ENCODE measurements around the gene DHRS3. TPM values are rescaled to one million over a fixed set of nuclear protein-coding genes. Genes with fewer than 3 reads are reported as not detected.

Gene DHRS3
- total and polyA plus RNA-seq, 2 donors (not counting 1 experiment from before 2014, with no cell fraction given), result 0.37 TPM

DNA sequence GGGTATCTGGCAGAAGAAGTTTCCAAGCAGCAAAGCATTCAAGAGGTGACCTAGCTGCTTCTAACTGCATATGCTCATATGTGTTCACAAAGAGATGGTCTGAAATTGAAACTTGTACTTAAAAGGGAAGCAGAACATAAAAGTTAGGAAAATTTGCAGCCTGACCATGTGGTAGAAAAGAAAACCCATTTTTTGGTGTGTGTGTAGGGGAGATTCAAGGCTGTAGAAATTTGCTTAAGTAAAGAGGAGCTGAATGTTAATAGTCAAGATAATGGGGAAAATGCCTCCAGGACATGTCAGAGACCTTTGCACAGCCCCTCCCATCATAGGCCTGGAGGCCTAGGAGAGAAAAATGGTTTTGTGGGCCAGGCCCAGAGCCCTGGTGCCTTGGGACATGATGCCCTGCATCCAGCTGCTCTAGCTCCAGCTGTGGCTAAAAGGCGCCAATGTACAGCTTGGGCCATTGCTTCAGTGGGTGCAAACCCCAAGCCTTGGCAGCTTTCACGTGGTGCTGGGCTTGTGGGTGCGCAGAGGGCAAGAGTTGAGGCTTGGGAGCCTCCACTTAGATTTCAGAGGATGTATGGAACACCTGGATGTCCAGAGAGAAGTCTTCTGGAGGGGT, 54.9 kb downstream of the DHRS3 start:
- H3K4me3 ChIP-seq (ENCODE audit: control extremely low read depth in 1 of 5, extremely low read depth in 1 of 5, insufficient read depth in 1 of 5, low read depth in 2 of 5, low read length in 4 of 5), result no peak overlapping the region
- ATAC-seq (ENCODE audit: low read depth) (no peak), DNase-seq (no peak)
- H3K36me3 ChIP-seq (replicated peaks in 1 of 2; ENCODE audit: control extremely low read depth in 1 of 2, control insufficient read depth in 1 of 2, extremely low read depth in 1 of 2, insufficient read depth in 2 of 2, low read length in 1 of 2), result no peaks in the 10 kb centered on the region
- peaks cover 2 to 47% (median 26%) of the 10 kb centered on the region in 3 donors for H3K9me3 ChIP-seq (ENCODE audit: control extremely low read depth in 1 of 3, control insufficient read depth in 2 of 3, insufficient read depth in 1 of 3, low read length in 2 of 3)
- H3K4me2 ChIP-seq (replicated peaks; ENCODE audit: low read depth, low read length, poor library complexity, severe bottlenecking), result no peak overlapping the region
- H3K9me3 Mint-ChIP-seq (ENCODE audit: insufficient read depth), result peaks cover 10% of the 10 kb centered on the region
- H3K9ac ChIP-seq (ENCODE audit: low read length), result no peak overlapping the region
- TF ChIP-seq, protein P1, sequence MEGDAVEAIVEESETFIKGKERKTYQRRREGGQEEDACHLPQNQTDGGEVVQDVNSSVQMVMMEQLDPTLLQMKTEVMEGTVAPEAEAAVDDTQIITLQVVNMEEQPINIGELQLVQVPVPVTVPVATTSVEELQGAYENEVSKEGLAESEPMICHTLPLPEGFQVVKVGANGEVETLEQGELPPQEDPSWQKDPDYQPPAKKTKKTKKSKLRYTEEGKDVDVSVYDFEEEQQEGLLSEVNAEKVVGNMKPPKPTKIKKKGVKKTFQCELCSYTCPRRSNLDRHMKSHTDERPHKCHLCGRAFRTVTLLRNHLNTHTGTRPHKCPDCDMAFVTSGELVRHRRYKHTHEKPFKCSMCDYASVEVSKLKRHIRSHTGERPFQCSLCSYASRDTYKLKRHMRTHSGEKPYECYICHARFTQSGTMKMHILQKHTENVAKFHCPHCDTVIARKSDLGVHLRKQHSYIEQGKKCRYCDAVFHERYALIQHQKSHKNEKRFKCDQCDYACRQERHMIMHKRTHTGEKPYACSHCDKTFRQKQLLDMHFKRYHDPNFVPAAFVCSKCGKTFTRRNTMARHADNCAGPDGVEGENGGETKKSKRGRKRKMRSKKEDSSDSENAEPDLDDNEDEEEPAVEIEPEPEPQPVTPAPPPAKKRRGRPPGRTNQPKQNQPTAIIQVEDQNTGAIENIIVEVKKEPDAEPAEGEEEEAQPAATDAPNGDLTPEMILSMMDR (IDR thresholded peaks at IDR 0.05), result no peak
- TF ChIP-seq EZH2 (IDR thresholded peaks at IDR 0.05; ENCODE audit: borderline replicate concordance, insufficient read depth, low read depth, low read length, poor library complexity, severe bottlenecking), result no peak
- H3K4me1 Mint-ChIP-seq, result no peaks in the 10 kb centered on the region
- H3K27me3 Mint-ChIP-seq, result peaks cover 6% of the 10 kb centered on the region
- no peaks in the 10 kb centered on the region for H4K20me1 ChIP-seq (ENCODE audit: control insufficient read depth, insufficient read depth, low read length, poor library complexity, severe bottlenecking)
- H3K79me2 ChIP-seq (ENCODE audit: control insufficient read depth, insufficient read depth, low read length), result no peaks in the 10 kb centered on the region
- no peak overlapping the region for H2AFZ ChIP-seq (ENCODE audit: insufficient read depth, low read depth, low read length, poor library complexity, severe bottlenecking)
- no peaks in the 10 kb centered on the region for H3K4me1 ChIP-seq (ENCODE audit: control insufficient read depth in 2 of 2, insufficient read depth in 2 of 2, low read length in 2 of 2)
- intact Hi-C loops (cut with micrococcal nuclease), result no loop called here
- 69% methylated on average over 3 of the region's 3 CpGs for WGBS (ENCODE audit: insufficient coverage)
- CTCF ChIA-PET, result no interaction called here
- no peak overlapping the region for H3K27ac Mint-ChIP-seq
- no peak overlapping the region for H3K27ac ChIP-seq (ENCODE audit: low read length in 2 of 2)
- no peaks in the 10 kb centered on the region for H3K27me3 ChIP-seq (replicated peaks in 1 of 4; ENCODE audit: control extremely low read depth in 1 of 4, control insufficient read depth in 3 of 4, insufficient read depth in 4 of 4, low read length in 3 of 4)
- POLR2A ChIA-PET, result no interaction called here
- no peak overlapping the region for H3K4me3 Mint-ChIP-seq

DNA sequence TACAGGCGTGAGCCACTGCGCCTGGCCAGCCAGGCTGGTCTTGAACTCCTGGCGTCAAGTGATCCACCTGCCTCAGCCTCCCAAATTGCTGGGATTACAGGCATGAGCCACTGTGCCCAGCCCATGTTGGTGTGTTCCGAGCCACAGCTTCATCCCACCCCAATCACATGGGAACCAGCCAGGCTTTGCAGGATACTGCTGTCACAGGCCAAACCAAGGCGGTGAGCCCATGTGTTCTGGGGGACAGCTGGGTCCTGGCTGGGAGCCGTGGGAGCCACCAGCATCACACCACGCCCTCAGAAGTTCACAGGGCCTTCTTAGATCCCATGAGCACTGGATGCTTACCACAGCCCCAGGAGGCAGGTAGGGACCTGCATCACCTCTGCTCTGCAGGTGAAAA, 56.9 kb downstream of the DHRS3 start:
- H3K27ac ChIP-seq (ENCODE audit: low read length in 2 of 2), result no peak overlapping the region
- no peaks in the 10 kb centered on the region for H3K27me3 ChIP-seq (replicated peaks in 1 of 4; ENCODE audit: control extremely low read depth in 1 of 4, control insufficient read depth in 3 of 4, insufficient read depth in 4 of 4, low read length in 3 of 4)
- Mint-ChIP-seq H3K27ac (no peak overlapping the region), H3K27me3 (peaks cover 6% of the 10 kb centered on the region), H3K4me1 (no peaks in the 10 kb centered on the region), H3K4me3 (no peak overlapping the region), H3K9me3 (ENCODE audit: insufficient read depth) (peaks cover 10% of the 10 kb centered on the region)
- WGBS (ENCODE audit: insufficient coverage), result 96% methylated on average over 7 of the region's 7 CpGs
- DNase-seq, result no peak
- TF ChIP-seq, protein P1 (IDR thresholded peaks at IDR 0.05), result no peak
- TF ChIP-seq EZH2 (IDR thresholded peaks at IDR 0.05; ENCODE audit: borderline replicate concordance, insufficient read depth, low read depth, low read length, poor library complexity, severe bottlenecking), result no peak
- CTCF ChIA-PET, result no interaction called here
- no peaks in the 10 kb centered on the region for H3K36me3 ChIP-seq (replicated peaks in 1 of 2; ENCODE audit: control extremely low read depth in 1 of 2, control insufficient read depth in 1 of 2, extremely low read depth in 1 of 2, insufficient read depth in 2 of 2, low read length in 1 of 2)
- no peak overlapping the region for H3K9ac ChIP-seq (ENCODE audit: low read length)
- H2AFZ ChIP-seq (ENCODE audit: insufficient read depth, low read depth, low read length, poor library complexity, severe bottlenecking), result no peak overlapping the region
- ATAC-seq (ENCODE audit: low read depth), result no peak
- H3K9me3 ChIP-seq (ENCODE audit: control extremely low read depth in 1 of 3, control insufficient read depth in 2 of 3, insufficient read depth in 1 of 3, low read length in 2 of 3), result peaks cover 2 to 47% (median 26%) of the 10 kb centered on the region in 3 donors
- POLR2A ChIA-PET, result no interaction called here
- no peaks in the 10 kb centered on the region for H3K79me2 ChIP-seq (ENCODE audit: control insufficient read depth, insufficient read depth, low read length)
- H3K4me2 ChIP-seq (replicated peaks; ENCODE audit: low read depth, low read length, poor library complexity, severe bottlenecking), result no peak overlapping the region
- H3K4me1 ChIP-seq (ENCODE audit: control insufficient read depth in 2 of 2, insufficient read depth in 2 of 2, low read length in 2 of 2), result no peaks in the 10 kb centered on the region
- intact Hi-C loops (cut with micrococcal nuclease), result no loop called here
- no peak overlapping the region for H3K4me3 ChIP-seq (ENCODE audit: control extremely low read depth in 1 of 5, extremely low read depth in 1 of 5, insufficient read depth in 1 of 5, low read depth in 2 of 5, low read length in 4 of 5)
- H4K20me1 ChIP-seq (ENCODE audit: control insufficient read depth, insufficient read depth, low read length, poor library complexity, severe bottlenecking), result no peaks in the 10 kb centered on the region

Measured in B cell (primary cell).